Measurements from ENCODE around the gene TUBB2B. TPM values are rescaled to one million over a fixed set of nuclear protein-coding genes. Genes with fewer than 3 reads are reported as not detected.

Gene TUBB2B
- total and polyA plus RNA-seq, 2 donors (not counting 3 experiments of a cell fraction or from before 2014, with no cell fraction given): 5.1 to 8.3 TPM

DNA sequence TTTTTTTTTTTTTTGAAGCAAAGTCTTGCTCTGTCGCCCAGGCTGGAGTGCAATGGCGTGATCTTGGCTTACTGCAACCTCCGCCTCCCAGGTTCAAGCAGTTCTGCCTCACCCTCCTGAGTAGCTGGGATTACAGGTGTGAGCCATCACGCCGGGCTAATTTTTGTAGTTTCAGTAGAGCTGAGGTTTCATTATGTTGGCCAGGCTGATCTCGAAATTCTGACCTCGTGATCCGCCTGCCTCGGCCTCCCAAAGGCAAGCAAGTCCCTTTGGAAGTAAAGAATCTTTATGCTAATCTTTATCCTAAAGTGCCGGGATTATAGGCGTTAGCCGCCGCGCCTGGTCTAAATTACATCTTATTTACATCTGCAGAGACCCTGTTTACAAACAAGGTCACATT, 32.8 kb upstream of the TUBB2B start:
- Histone ChIP-seq H3K36me3 (ENCODE audit: control insufficient read depth in 2 of 2, extremely low read depth in 1 of 2, insufficient read depth in 2 of 2, low read length in 2 of 2) (peaks cover 3 to 10% of the 10 kb centered on the region in 2 experiments), H4K20me1 (replicated peaks; ENCODE audit: control insufficient read depth, extremely low read depth, insufficient read depth, low read length) (no peaks in the 10 kb centered on the region), H3K4me2 (ENCODE audit: insufficient read depth, low read length) (peak overlapping the region; percentile 24), H3K9ac (replicated peaks; ENCODE audit: extremely low read depth, insufficient read depth, low read length) (no peak overlapping the region), H3K27me3 (ENCODE audit: control insufficient read depth in 2 of 2, insufficient read depth in 2 of 2, low read length in 2 of 2) (peaks cover 1 to 4% of the 10 kb centered on the region in 2 experiments), H3K4me3 (replicated peaks in 1 of 3; ENCODE audit: insufficient read depth in 1 of 3, low read depth in 1 of 3, low read length in 3 of 3) (no peak overlapping the region), H3K79me2 (ENCODE audit: control insufficient read depth, insufficient read depth, low read length) (peaks cover 62% of the 10 kb centered on the region), H3K4me1 (ENCODE audit: control insufficient read depth, extremely low read depth, insufficient read depth, low read length) (peaks cover 7% of the 10 kb centered on the region), H3K9me1 (replicated peaks; ENCODE audit: control insufficient read depth, extremely low read depth, insufficient read depth, low read length) (no peaks in the 10 kb centered on the region), H3K9me3 (replicated peaks; ENCODE audit: control insufficient read depth, insufficient read depth, low read length) (no peaks in the 10 kb centered on the region), H3K27ac (ENCODE audit: insufficient read depth, low read depth, low read length) (no peak overlapping the region), H2AFZ (ENCODE audit: low read depth, low read length) (no peak overlapping the region)
- no peak for DNase-seq (ENCODE audit: low read depth, low spot score)
- dilution Hi-C loops (cut with MboI; ENCODE audit: extremely low pct_ligation_motif_present, low sequenced_read_pairs) (no loop called here), intact Hi-C loops (cut with micrococcal nuclease) (no loop called here)
- TF ChIP-seq EZH2 (IDR thresholded peaks at IDR 0.05; ENCODE audit: borderline replicate concordance, low read depth, low read length, severe bottlenecking) (no peak), POLR2A (IDR thresholded peaks at IDR 0.05; ENCODE audit: low read depth, low read length) (no peak), GATA2 (IDR thresholded peaks at IDR 0.05; ENCODE audit: insufficient read depth, insufficient read length, low read depth, low read length) (no peak), JUN (IDR thresholded peaks at IDR 0.05; ENCODE audit: borderline replicate concordance, insufficient read depth, insufficient read length, low read depth) (no peak), POLR2AphosphoS5 (IDR thresholded peaks at IDR 0.05; ENCODE audit: insufficient read depth, low read depth, low read length) (no peak), FOS (IDR thresholded peaks at IDR 0.05; ENCODE audit: borderline replicate concordance, insufficient read depth, low read length) (no peak), MYC (IDR thresholded peaks at IDR 0.05; ENCODE audit: low read depth, low read length) (no peak)
- TF ChIP-seq, protein P1, sequence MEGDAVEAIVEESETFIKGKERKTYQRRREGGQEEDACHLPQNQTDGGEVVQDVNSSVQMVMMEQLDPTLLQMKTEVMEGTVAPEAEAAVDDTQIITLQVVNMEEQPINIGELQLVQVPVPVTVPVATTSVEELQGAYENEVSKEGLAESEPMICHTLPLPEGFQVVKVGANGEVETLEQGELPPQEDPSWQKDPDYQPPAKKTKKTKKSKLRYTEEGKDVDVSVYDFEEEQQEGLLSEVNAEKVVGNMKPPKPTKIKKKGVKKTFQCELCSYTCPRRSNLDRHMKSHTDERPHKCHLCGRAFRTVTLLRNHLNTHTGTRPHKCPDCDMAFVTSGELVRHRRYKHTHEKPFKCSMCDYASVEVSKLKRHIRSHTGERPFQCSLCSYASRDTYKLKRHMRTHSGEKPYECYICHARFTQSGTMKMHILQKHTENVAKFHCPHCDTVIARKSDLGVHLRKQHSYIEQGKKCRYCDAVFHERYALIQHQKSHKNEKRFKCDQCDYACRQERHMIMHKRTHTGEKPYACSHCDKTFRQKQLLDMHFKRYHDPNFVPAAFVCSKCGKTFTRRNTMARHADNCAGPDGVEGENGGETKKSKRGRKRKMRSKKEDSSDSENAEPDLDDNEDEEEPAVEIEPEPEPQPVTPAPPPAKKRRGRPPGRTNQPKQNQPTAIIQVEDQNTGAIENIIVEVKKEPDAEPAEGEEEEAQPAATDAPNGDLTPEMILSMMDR (IDR thresholded peaks at IDR 0.05; ENCODE audit: extremely low read depth in 1 of 2, insufficient read depth in 1 of 2, low read depth in 1 of 2, low read length in 2 of 2): no peak
- TF ChIP-seq, protein P2, sequence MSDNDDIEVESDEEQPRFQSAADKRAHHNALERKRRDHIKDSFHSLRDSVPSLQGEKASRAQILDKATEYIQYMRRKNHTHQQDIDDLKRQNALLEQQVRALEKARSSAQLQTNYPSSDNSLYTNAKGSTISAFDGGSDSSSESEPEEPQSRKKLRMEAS (IDR thresholded peaks at IDR 0.05; ENCODE audit: insufficient read depth, insufficient read length): no peak
- CTCF ChIA-PET: interaction anchor here (1.3 to 4.4 kb wide), 4 partner anchors 8 to 135 kb away, joined by 3 to 25 read pairs (median 8); partner anchors contain the start of gene TUBB2A
- POLR2A ChIA-PET: no interaction called here
- BruUV-seq (replicated peaks): no TSS peak
- FAIRE-seq: no peak
